Psoas muscle (tissue), 8 donors: ENCODE data around the gene HSD17B11. TPM values are rescaled to one million over a fixed set of nuclear protein-coding genes. Genes with fewer than 3 reads are reported as not detected.

Source experiments
- ATAC-seq, 4 donors: fragments of 200-7000 bp; cut with Tn5 transposase; one replicate each; pipeline ENCODE4 v1.9.1; 2020; ENCODE audit warnings: moderate library complexity in 3 of 4, mild to moderate bottlenecking in 2 of 4
- DNase-seq, 2 donors: peaks; one replicate each; pipeline ENCODE4 v3.0.0-alpha.2; 2020
- H3K27ac ChIP-seq: fragments of 200-600 bp; one replicate; pipeline ENCODE4 v1.8.0; 2022
- H3K27me3 ChIP-seq, 3 donors: fragments of 200-600 bp in 1 of 3; one replicate each; pipeline versions ENCODE4 v1.6.1 to v1.8.0; 2013 to 2022; ENCODE audit warnings: low read length in 2 of 3, mild to moderate bottlenecking in 2 of 3, moderate library complexity in 1 of 3; ENCODE audit not compliant: insufficient read depth in 3 of 3
- H3K36me3 ChIP-seq, 2 donors: fragments of 200-600 bp in 1 of 2; one replicate each; pipeline versions ENCODE4 v1.6.1 to v1.8.0; 2013 to 2022; ENCODE audit warnings: low read depth in 1 of 2, mild to moderate bottlenecking in 1 of 2, moderate library complexity in 1 of 2; ENCODE audit not compliant: insufficient read depth in 1 of 2
- H3K4me1 ChIP-seq: fragments of 200-600 bp; one replicate; pipeline ENCODE4 v1.8.0; 2022
- H3K4me3 ChIP-seq: fragments of 200-600 bp; one replicate; pipeline ENCODE4 v1.8.0; 2022; ENCODE audit warnings: mild to moderate bottlenecking
- H3K9me3 ChIP-seq: fragments of 200-600 bp; one replicate; pipeline ENCODE4 v1.8.0; 2022
- CTCF ChIP-seq: fragments of 200-600 bp; IDR thresholded peaks from one replicate; pipeline ENCODE4 v1.8.0; 2022; ENCODE audit warnings: antibody characterized with exemption
- WGBS, 3 donors: extraction: QIAGEN DNeasy Blood & Tissue Kit; methylation state at CpG; one replicate each; pipeline versions ENCODE4 v1.1.6 to v1.1.7; 2013; 5-methylcytosine and 5-hydroxymethylcytosine counted together
- intact Hi-C, 2 donors: fragments of 100-400 bp; cut with DNase I; formaldehyde crosslinking; loops; one replicate each; pipeline versions ENCODE4 v1.11.0 to v1.14.2; 2022
- long read RNA-seq, 2 donors: library from polyadenylated mRNA; unstranded; transcript quantifications; one replicate each; pipeline ENCODE4 v2.0.0, GENCODE V29; 2021
- polyA plus RNA-seq, 3 donors: library from polyadenylated mRNA; stranded (reverse); fragments of 200-250 nt; gene quantifications; one replicate each; pipeline ENCODE4 v1.2.3, GENCODE V29; 2013
- total RNA-seq, 4 donors: library from RNA; stranded (reverse); fragmentation: NEBNext Ultra II Directional in 2 of 4; extraction: Animal tissue kit (Norgen Biotek cat#: 25700) in 2 of 4; gene quantifications; one replicate each; pipeline versions ENCODE4 v1.2.1 to v1.2.4, GENCODE V29; 2021 to 2023
- donor health status: healthy with polysubstance abuse.
- donor health status: DM: no; HTN: no; CAD: no; lungs with moderate emphysema.
- donor health status: Bipolar disorder and iron deficiency.
- donor health status: healthy.
- donor health status: DM: yes; HTN: yes; CAD: no.
- donor health status: DM: no; HTN: no; CAD: no.
- donor health status: DM: no; HTN: no; CAD: no.
- donor health status: DM: yes; HTN: yes; CAD: no.

The HSD17B11 gene
- total RNA-seq (10 to 100 TPM in 1 of 4 donors, 1 to 10 TPM in 3; 5.1 to 10.5 (median 7.1) TPM), polyA plus RNA-seq (10 to 100 TPM in 1 of 3 donors, 1 to 10 TPM in 2; 9.6 to 11.3 (median 9.6) TPM)
- long read RNA-seq, donor 1, transcript HSD17B11-201 (7 exons, 1,885 nt): major isoform, 6 of 7 reads
- long read RNA-seq, donor 1, partial matches to known transcripts: 1 of 7 reads
- long read RNA-seq, donor 1, other reads (novel, unspliced or antisense): 0 of 7 reads
- long read RNA-seq, donor 2, transcript HSD17B11-201 (7 exons, 1,885 nt): major isoform, 13 of 14 reads
- long read RNA-seq, donor 2, partial matches to known transcripts: 0 of 14 reads
- long read RNA-seq, donor 2, other reads (novel, unspliced or antisense): 1 of 14 reads

- ATAC-seq (peak; percentile 90 to 98 (median 94)), DNase-seq (peak; percentile 87 to 93)
- Histone ChIP-seq H3K4me3 (peak within 1 kb of the TSS; percentile 76), H3K9me3 (no peaks in the 10 kb centered on the region), H3K27me3 (no peaks in the 10 kb centered on the region), H3K36me3 (no peaks in the 10 kb centered on the region), H3K4me1 (peaks cover 7% of the 10 kb centered on the region), H3K27ac (peak within 1 kb of the TSS; percentile 69)
- peak; percentile 11 for TF ChIP-seq CTCF
- 0 to 1% (median 0%) methylated on average over 31 to 32 of the region's 32 CpGs for WGBS, 3 donors
- intact Hi-C loops: loop anchor here in 1 of 2 donors (1.0 kb wide), 1 partner anchor 31 kb away; the partner anchor contains the start of gene NUDT9
Measured at GRCh38 chr4:87390891-87391575, at the start of gene HSD17B11. HSD17B11 (minus strand) TSS chr4:87391188; CDS start chr4:87391070, 118 bp downstream.

- ATAC-seq: no peak
- intact Hi-C loops: no loop called here
- H3K27me3 ChIP-seq: no peaks in the 10 kb centered on the region
- DNase-seq: no peak
- WGBS, 3 donors: 93 to 95% (median 94%) methylated on average over 2 of the region's 2 CpGs
- H3K4me1 ChIP-seq: peaks cover 15% of the 10 kb centered on the region
- H3K4me3 ChIP-seq: no peak overlapping the region
- no peaks in the 10 kb centered on the region for H3K9me3 ChIP-seq
- no peak overlapping the region for H3K27ac ChIP-seq
- peaks cover 0 to 31% of the 10 kb centered on the region in 2 donors for H3K36me3 ChIP-seq
- no peak for TF ChIP-seq CTCF
Measured at GRCh38 chr4:87433342-87433741, 42.4 kb upstream of the HSD17B11 start.

GRCh38 chr4:87430038-87430437 is 39.0 kb upstream of the HSD17B11 start:
- Histone ChIP-seq H3K9me3 (no peaks in the 10 kb centered on the region), H3K36me3 (peaks cover 0 to 3% of the 10 kb centered on the region in 2 donors), H3K27ac (no peak overlapping the region), H3K4me3 (no peak overlapping the region), H3K4me1 (peaks cover 15% of the 10 kb centered on the region), H3K27me3 (no peaks in the 10 kb centered on the region)
- intact Hi-C loops: no loop called here
- ATAC-seq (no peak), DNase-seq (no peak)
- WGBS, 3 donors: 91 to 97% (median 96%) methylated on average over 2 of the region's 2 CpGs
- TF ChIP-seq CTCF: no peak

- H3K4me3 ChIP-seq: no peak overlapping the region
- H3K36me3 ChIP-seq: no peaks in the 10 kb centered on the region
- ATAC-seq (no peak), DNase-seq (no peak)
- WGBS, 3 donors: 94 to 98% (median 95%) methylated on average over 6 of the region's 6 CpGs
- H3K27me3 ChIP-seq: no peaks in the 10 kb centered on the region
- H3K27ac ChIP-seq: no peak overlapping the region
- peaks cover 15% of the 10 kb centered on the region for H3K4me1 ChIP-seq
- no peaks in the 10 kb centered on the region for H3K9me3 ChIP-seq
- no peak for TF ChIP-seq CTCF
- intact Hi-C loops: no loop called here
Measured at GRCh38 chr4:87428979-87429378, 38.0 kb upstream of the HSD17B11 start.
